ENCODE measurements around the gene TECPR1. TPM values are rescaled to one million over a fixed set of nuclear protein-coding genes. Genes with fewer than 3 reads are reported as not detected.
A peak's percentile ranks its signal among the peaks of the same experiment; 100 is the strongest.

TECPR1 gene
- total and polyA plus RNA-seq, 2 donors (not counting 3 experiments of a cell fraction or from before 2014, with no cell fraction given): 12.3 to 97.5 TPM

- no peaks in the 10 kb centered on the region for H4K20me1 ChIP-seq (replicated peaks; ENCODE audit: control insufficient read depth, extremely low read depth, insufficient read depth, low read length)
- TF ChIP-seq FOS (IDR thresholded peaks at IDR 0.05; ENCODE audit: borderline replicate concordance, insufficient read depth, low read length) (no peak), POLR2A (IDR thresholded peaks at IDR 0.05; ENCODE audit: low read depth, low read length) (peak; percentile 74), MAX (IDR thresholded peaks at IDR 0.05; ENCODE audit: insufficient read depth, insufficient read length) (no peak), CTCF (IDR thresholded peaks at IDR 0.05; ENCODE audit: extremely low read depth in 1 of 2, insufficient read depth in 1 of 2, low read depth in 1 of 2, low read length in 2 of 2) (peak in 1 of 2 donors; percentile 8), JUN (IDR thresholded peaks at IDR 0.05; ENCODE audit: borderline replicate concordance, insufficient read depth, insufficient read length, low read depth) (no peak), MYC (IDR thresholded peaks at IDR 0.05; ENCODE audit: low read depth, low read length) (no peak), EZH2 (IDR thresholded peaks at IDR 0.05; ENCODE audit: borderline replicate concordance, low read depth, low read length, severe bottlenecking) (no peak), GATA2 (IDR thresholded peaks at IDR 0.05; ENCODE audit: insufficient read depth, insufficient read length, low read depth, low read length) (no peak), POLR2AphosphoS5 (IDR thresholded peaks at IDR 0.05; ENCODE audit: insufficient read depth, low read depth, low read length) (peak; percentile 4)
- H3K27me3 ChIP-seq (ENCODE audit: control insufficient read depth in 2 of 2, insufficient read depth in 2 of 2, low read length in 2 of 2): no peaks in the 10 kb centered on the region
- peaks cover 0 to 7% of the 10 kb centered on the region in 2 experiments for H3K36me3 ChIP-seq (ENCODE audit: control insufficient read depth in 2 of 2, extremely low read depth in 1 of 2, insufficient read depth in 2 of 2, low read length in 2 of 2)
- ChIA-PET CTCF (interaction anchor here (0.6 to 2.6 kb wide), 3 partner anchors 14 to 120 kb away, joined by 3 to 7 read pairs (median 4); partner anchors contain the start of gene BAIAP2L1), POLR2A (no interaction called here)
- H3K4me3 ChIP-seq (replicated peaks in 1 of 3; ENCODE audit: insufficient read depth in 1 of 3, low read depth in 1 of 3, low read length in 3 of 3): peak within 1 kb of the TSS; percentile 20 to 95 (median 83)
- intact Hi-C loops (cut with micrococcal nuclease) (loop anchor here (2.0 to 5.0 kb wide), 4 partner anchors 14 to 136 kb away; partner anchors contain the start of gene BAIAP2L1), dilution Hi-C loops (cut with MboI; ENCODE audit: extremely low pct_ligation_motif_present, low sequenced_read_pairs) (no loop called here)
- no peaks in the 10 kb centered on the region for H3K9me3 ChIP-seq (replicated peaks; ENCODE audit: control insufficient read depth, insufficient read depth, low read length)
- BruUV-seq (replicated peaks): no TSS peak
- H3K9me1 ChIP-seq (replicated peaks; ENCODE audit: control insufficient read depth, extremely low read depth, insufficient read depth, low read length): no peaks in the 10 kb centered on the region
- peak within 1 kb of the TSS; percentile 72 for H3K27ac ChIP-seq (ENCODE audit: insufficient read depth, low read depth, low read length)
- H3K9ac ChIP-seq (replicated peaks; ENCODE audit: extremely low read depth, insufficient read depth, low read length): peak within 1 kb of the TSS; percentile 87
- H2AFZ ChIP-seq (ENCODE audit: low read depth, low read length): peak within 1 kb of the TSS; percentile 67
- DNase-seq (ENCODE audit: low read depth, low spot score) (peak; percentile 79), FAIRE-seq (peak; percentile 84)
- peaks cover 31% of the 10 kb centered on the region for H3K4me1 ChIP-seq (ENCODE audit: control insufficient read depth, extremely low read depth, insufficient read depth, low read length)
- H3K79me2 ChIP-seq (ENCODE audit: control insufficient read depth, insufficient read depth, low read length): peaks cover 42% of the 10 kb centered on the region
- H3K4me2 ChIP-seq (ENCODE audit: insufficient read depth, low read length): peak within 1 kb of the TSS; percentile 87
Measured at GRCh38 chr7:98280791-98281756, 29.0 kb upstream of the TECPR1 start, which contains the start of gene BRI3. Gene BRI3, plus strand, starts transcription at chr7:98281686. Its CDS starts 110 bp downstream, at chr7:98281796.
